K562 (cell line): Measurements from ENCODE around the gene SLCO2A1. TPM values are rescaled to one million over a fixed set of nuclear protein-coding genes. Genes with fewer than 3 reads are reported as not detected.

Experiments used
- ATAC-seq: fragments of 200-7000 bp; cut with Tn5 transposase; 3 replicates; pipeline ENCODE4 v1.9.1; 2020; ENCODE audit warnings: moderate library complexity
- BruUV-seq: library from RNA; stranded (reverse); fragments of 400-500 nt; replicated peaks from 2 replicates; lab custom pipeline; 2021; lab: Mats Ljungman, UMichigan
- CTCF ChIA-PET: fragments of 300-600 bp; formaldehyde crosslinking; extraction: SDS; loops from one replicate; lab custom pipeline; 2021; ENCODE audit warnings: low intra/inter-chr PET ratio; lab: Yijun Ruan, JAX
- POLR2A ChIA-PET: fragments of 300-600, 350-650 bp; sonication (Branson Sonifier 250); formaldehyde crosslinking; extraction: SDS; loops from one replicate; lab custom pipeline; 2021; ENCODE audit warnings: antibody characterized with exemption, inconsistent platforms; lab: Yijun Ruan, JAX
- DNase-seq, 4 experiments: peaks; one replicate each; pipeline versions ENCODE4 v3.0.0 to v3.0.0-alpha.2; 2011 to 2018; ENCODE audit warnings: low spot score in 3 of 4, mixed read lengths in 3 of 4; ENCODE audit errors: extremely low read depth in 1 of 4
- FAIRE-seq: peaks from 2 replicates; lab custom pipeline; 2011; peaks lifted over from hg19 to GRCh38; lab: Jason Lieb, UNC
- H2AFZ ChIP-seq: 2 replicates; pipeline ENCODE4 v1.6.0; 2011; ENCODE audit warnings: low read depth, low read length, control low read depth, inconsistent platforms
- H3K27ac ChIP-seq: fragments of 200-600 bp; 3 replicates; pipeline ENCODE4 v1.8.0; 2011; ENCODE audit warnings: low read depth, mild to moderate bottlenecking, control low read depth, inconsistent platforms, low read length, moderate library complexity, mixed read lengths; ENCODE audit errors: extremely low read depth
- H3K27me3 ChIP-seq, 2 experiments: fragments of 300-600 bp in 1 of 2; 2 replicates in 1 of 2; 3 replicates in 1 of 2; pipeline versions ENCODE4 v1.6.0 to v1.8.0; 2011; ENCODE audit warnings: inconsistent platforms in 2 of 2, low read length in 2 of 2, mild to moderate bottlenecking in 1 of 2, mixed read lengths in 1 of 2, moderate library complexity in 1 of 2; ENCODE audit not compliant: control insufficient read depth in 2 of 2, insufficient read depth in 2 of 2
- H3K36me3 ChIP-seq: fragments of 300-600 bp; 3 replicates; pipeline ENCODE4 v1.8.0; 2011; ENCODE audit warnings: mild to moderate bottlenecking, low read length, inconsistent platforms; ENCODE audit not compliant: control insufficient read depth, insufficient read depth
- H3K4me1 ChIP-seq, 2 experiments: fragments of 200-600 bp in 1 of 2; replicated peaks in 1 of 2; 2 replicates in 1 of 2; 3 replicates in 1 of 2; pipeline versions ENCODE4 v1.5.1 to v1.8.0; 2011; ENCODE audit warnings: inconsistent platforms in 2 of 2, low read length in 2 of 2, mild to moderate bottlenecking in 1 of 2, mixed read lengths in 1 of 2, moderate library complexity in 1 of 2; ENCODE audit not compliant: control insufficient read depth in 2 of 2, insufficient read depth in 2 of 2
- H3K4me2 ChIP-seq: 2 replicates; pipeline ENCODE4 v1.6.1; 2011; ENCODE audit warnings: low read length, control low read depth, inconsistent platforms, mixed read lengths; ENCODE audit not compliant: insufficient read depth
- H3K4me3 ChIP-seq: fragments of 200-600 bp; sonication (generic), shearing (Covaris generic); 2 replicates; pipeline ENCODE4 v1.5.1; 2016; ENCODE audit warnings: control low read depth, inconsistent platforms
- H3K79me2 ChIP-seq: fragments of 200-600 bp; 3 replicates; pipeline ENCODE4 v1.8.0; 2011; ENCODE audit warnings: low read length, inconsistent platforms; ENCODE audit not compliant: control insufficient read depth, insufficient read depth
- H3K9ac ChIP-seq, 2 experiments: 2 replicates each; pipeline versions ENCODE4 v1.6.0 to v1.6.1; 2011; ENCODE audit warnings: low read depth in 2 of 2, low read length in 2 of 2, control low read depth in 1 of 2, inconsistent platforms in 1 of 2, mild to moderate bottlenecking in 1 of 2, mixed read lengths in 1 of 2; ENCODE audit not compliant: insufficient read depth in 1 of 2
- H3K9me1 ChIP-seq: one replicate; pipeline ENCODE4 v1.6.0; 2011; ENCODE audit warnings: inconsistent platforms, mild to moderate bottlenecking, low read length, moderate library complexity; ENCODE audit not compliant: control insufficient read depth, insufficient read depth
- H3K9me3 ChIP-seq: replicated peaks from 2 replicates; pipeline ENCODE4 v1.5.1; 2011; ENCODE audit warnings: low read depth, low read length, inconsistent platforms; ENCODE audit not compliant: control insufficient read depth, insufficient read depth
- H4K20me1 ChIP-seq: replicated peaks from 2 replicates; pipeline ENCODE4 v1.6.1; 2011; ENCODE audit warnings: low read length, inconsistent platforms, mixed read lengths; ENCODE audit not compliant: control insufficient read depth, insufficient read depth
- EP400 ChIP-seq: fragments of 450-650 bp; IDR thresholded peaks from 2 replicates; pipeline ENCODE4 v1.6.1; 2017; ENCODE audit warnings: antibody characterized with exemption, mild to moderate bottlenecking, moderate library complexity
- GTF2A2 ChIP-seq: IDR thresholded peaks from 2 replicates; pipeline ENCODE4 v1.6.1; 2016; ENCODE audit warnings: mild to moderate bottlenecking, missing genetic modification characterization, missing compliant biosample characterization
- HEY1 ChIP-seq: fragments of 250-450 bp; sonication (Bioruptor Pico); IDR thresholded peaks from 2 replicates; pipeline ENCODE4 v1.5.0; 2020; ENCODE audit warnings: mild to moderate bottlenecking, moderate library complexity, borderline replicate concordance
- NUFIP1 ChIP-seq: fragments of 450-650 bp; IDR thresholded peaks from 2 replicates; pipeline ENCODE4 v1.6.1; 2018; ENCODE audit not compliant: partially characterized antibody
- RFX1 ChIP-seq: fragments of 450-650 bp; IDR thresholded peaks from 2 replicates; pipeline ENCODE4 v1.6.1; 2016; ENCODE audit warnings: mild to moderate bottlenecking, moderate library complexity
- ZC3H8 ChIP-seq: fragments of 450-650 bp; IDR thresholded peaks from 2 replicates; pipeline ENCODE4 v1.6.1; 2017
- ZEB2 ChIP-seq: fragments of 450-650 bp; IDR thresholded peaks from 2 replicates; pipeline ENCODE4 v1.6.1; 2016
- WGBS: fragments of 100-300 bp; shearing (Covaris generic); methylation state at CpG from one replicate; pipeline ENCODE4 v1.1.6; 2016; ENCODE audit warnings: low coverage, mixed read lengths; ENCODE audit not compliant: insufficient coverage; ENCODE audit errors: missing lambda C conversion rate; 5-methylcytosine and 5-hydroxymethylcytosine counted together
- in situ Hi-C: fragments of 300-500 bp; cut with MboI; formaldehyde crosslinking; loops from 4 replicates; pipeline ENCODE4 v1.15.0; 2018; ENCODE audit warnings: inconsistent platforms, mixed read lengths
- intact Hi-C: fragments of 100-400 bp; cut with micrococcal nuclease; formaldehyde crosslinking; loops from 2 replicates; pipeline ENCODE4 v1.14.2; 2022
- polyA plus RNA-seq, 8 experiments: library from polyadenylated mRNA; depleted of rRNA in 4 of 8; stranded (reverse) in 5 of 8; unstranded in 3 of 8; fragments of >200 nt; fragmentation: Nextera tagmentation in 2 of 8; fragmentation: Illumina TruSeq in 1 of 8; extraction: Ambion mirVana in 2 of 8; extraction: Trizol in 1 of 8; gene quantifications; 2 replicates each; pipeline versions ENCODE4 v1.2.1 to v1.2.3, GENCODE V29; 2011 to 2014; ENCODE audit warnings: inconsistent platforms in 1 of 8, missing spikeins in 1 of 8
- total RNA-seq, 7 experiments: library from RNA; depleted of rRNA in 6 of 7; stranded (reverse); fragments of >200 nt in 6 of 7; fragmentation: Illumina TruSeq in 2 of 7; extraction: Trizol in 2 of 7; gene quantifications; 2 replicates each; pipeline versions ENCODE4 v1.2.1 to v1.2.3, GENCODE V29; 2011 to 2021; ENCODE audit warnings: low replicate concordance in 1 of 7
- TF ChIP-seq, protein P1 (sequence below): sonication (generic); formaldehyde crosslinking; IDR thresholded peaks from 2 replicates; pipeline ENCODE4 v1.8.0; 2022; ENCODE audit warnings: missing genetic modification reagents, mild to moderate bottlenecking, borderline replicate concordance
- TF ChIP-seq, protein P2 (sequence below): fragments of 250-450 bp; sonication (Bioruptor Pico); IDR thresholded peaks from 2 replicates; pipeline ENCODE4 v1.4.0; 2020; ENCODE audit warnings: mild to moderate bottlenecking, moderate library complexity
- TF ChIP-seq, protein P3 (sequence below): fragments of 250-450 bp; sonication (Bioruptor Pico); IDR thresholded peaks from 2 replicates; pipeline ENCODE4 v1.9.0; 2021; ENCODE audit warnings: mild to moderate bottlenecking

Gene SLCO2A1
- total and polyA plus RNA-seq, 9 of the 15 experiments (the other 6 are each of a cell fraction or from before 2014, with no cell fraction given) = 0.16 to 1.0 TPM; not detected in 7

DNA sequence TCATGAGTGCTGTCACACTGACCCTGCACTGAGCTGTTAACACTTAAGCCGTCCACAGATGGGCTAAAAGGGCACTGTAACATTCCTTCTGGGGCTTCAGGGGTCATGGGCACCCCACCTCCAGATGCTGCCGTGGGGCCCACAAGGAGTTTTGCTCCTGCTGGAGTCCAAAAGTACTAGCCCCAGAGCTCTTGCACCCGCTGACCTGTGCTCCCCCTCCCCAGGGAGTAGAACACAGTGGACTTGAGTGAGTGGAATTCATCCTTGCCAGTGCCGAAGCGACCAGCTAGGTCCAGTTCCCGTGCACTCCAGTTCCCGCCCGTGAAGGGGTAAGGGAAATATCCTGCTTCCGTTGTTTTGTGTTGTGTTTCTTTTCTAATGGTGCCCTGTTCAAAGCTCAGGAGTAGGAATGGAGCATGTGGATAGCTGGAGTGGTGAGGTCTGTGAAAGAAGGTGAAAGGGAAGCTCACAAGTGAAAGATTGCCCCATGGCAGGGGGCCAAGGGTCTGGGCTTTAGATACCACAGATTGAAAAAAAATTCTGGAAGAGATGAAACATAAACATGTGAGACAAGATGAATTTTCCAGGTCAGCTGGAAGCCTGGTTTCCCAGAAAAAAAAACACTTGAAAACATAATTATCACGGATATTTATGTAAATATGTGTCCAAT is 36.6 kb downstream of the SLCO2A1 start:
- in situ Hi-C loops = no loop called here
- Histone ChIP-seq H3K9ac (no peak overlapping the region), H3K4me1 (no peaks in the 10 kb centered on the region), H3K79me2 (no peaks in the 10 kb centered on the region), H3K27ac (no peak overlapping the region), H4K20me1 (no peaks in the 10 kb centered on the region), H2AFZ (no peak overlapping the region), H3K27me3 (peaks cover 14 to 59% of the 10 kb centered on the region in 2 experiments; a peak in 4 of 5 replicates), H3K9me3 (no peaks in the 10 kb centered on the region), H3K4me2 (no peak overlapping the region), H3K9me1 (no peaks in the 10 kb centered on the region), H3K36me3 (no peaks in the 10 kb centered on the region), H3K4me3 (no peak overlapping the region)
- WGBS = 0% methylated on average over 10 of the region's 10 CpGs
- ATAC-seq = no peak
- no TSS peak for BruUV-seq
- no peak for TF ChIP-seq ZC3H8
- CTCF ChIA-PET = no interaction called here
- FAIRE-seq = no peak
- intact Hi-C loops = no loop called here
- DNase-seq = no peak
- POLR2A ChIA-PET = no interaction called here

DNA sequence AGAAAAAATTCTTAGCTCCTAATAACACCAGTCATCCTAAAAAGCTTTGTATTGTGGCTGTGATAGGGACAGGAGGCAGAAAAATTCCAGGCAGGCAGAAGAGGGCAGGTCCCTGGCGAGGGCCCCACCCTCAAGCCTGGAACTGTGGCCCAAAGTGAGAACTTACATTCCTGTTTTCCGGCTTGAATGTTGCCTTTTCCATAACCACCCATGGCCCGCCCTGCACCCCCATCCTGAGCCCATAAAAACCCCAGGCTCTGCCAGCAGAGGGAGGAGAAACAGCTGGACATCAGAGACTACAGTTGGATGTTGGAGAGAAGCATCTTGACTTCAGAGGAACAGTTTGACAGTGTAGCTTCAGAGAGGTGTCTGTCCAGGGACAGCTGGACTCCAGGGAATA is 37.3 kb downstream of the SLCO2A1 start:
- H3K4me1 ChIP-seq = no peaks in the 10 kb centered on the region
- H3K27ac ChIP-seq = no peak overlapping the region
- intact Hi-C loops = no loop called here
- no peaks in the 10 kb centered on the region for H3K79me2 ChIP-seq
- H3K9me1 ChIP-seq = no peaks in the 10 kb centered on the region
- no peaks in the 10 kb centered on the region for H3K36me3 ChIP-seq
- CTCF ChIA-PET = no interaction called here
- no peak overlapping the region for H3K9ac ChIP-seq
- no peak overlapping the region for H3K4me3 ChIP-seq
- H4K20me1 ChIP-seq = no peaks in the 10 kb centered on the region
- FAIRE-seq (no peak), ATAC-seq (no peak), DNase-seq (no peak)
- H3K9me3 ChIP-seq = no peaks in the 10 kb centered on the region
- WGBS = 0% methylated on average over 2 of the region's 3 CpGs
- BruUV-seq = no TSS peak
- POLR2A ChIA-PET = no interaction called here
- H3K4me2 ChIP-seq = no peak overlapping the region
- H2AFZ ChIP-seq = no peak overlapping the region
- in situ Hi-C loops = no loop called here
- peaks cover 14 to 52% of the 10 kb centered on the region in 2 experiments; a peak in 4 of 5 replicates for H3K27me3 ChIP-seq
- TF ChIP-seq GTF2A2 (tag) (no peak), NUFIP1 (no peak), RFX1 (no peak), HEY1 (no peak), ZEB2 (no peak), EP400 (no peak)
- TF ChIP-seq, protein P1, sequence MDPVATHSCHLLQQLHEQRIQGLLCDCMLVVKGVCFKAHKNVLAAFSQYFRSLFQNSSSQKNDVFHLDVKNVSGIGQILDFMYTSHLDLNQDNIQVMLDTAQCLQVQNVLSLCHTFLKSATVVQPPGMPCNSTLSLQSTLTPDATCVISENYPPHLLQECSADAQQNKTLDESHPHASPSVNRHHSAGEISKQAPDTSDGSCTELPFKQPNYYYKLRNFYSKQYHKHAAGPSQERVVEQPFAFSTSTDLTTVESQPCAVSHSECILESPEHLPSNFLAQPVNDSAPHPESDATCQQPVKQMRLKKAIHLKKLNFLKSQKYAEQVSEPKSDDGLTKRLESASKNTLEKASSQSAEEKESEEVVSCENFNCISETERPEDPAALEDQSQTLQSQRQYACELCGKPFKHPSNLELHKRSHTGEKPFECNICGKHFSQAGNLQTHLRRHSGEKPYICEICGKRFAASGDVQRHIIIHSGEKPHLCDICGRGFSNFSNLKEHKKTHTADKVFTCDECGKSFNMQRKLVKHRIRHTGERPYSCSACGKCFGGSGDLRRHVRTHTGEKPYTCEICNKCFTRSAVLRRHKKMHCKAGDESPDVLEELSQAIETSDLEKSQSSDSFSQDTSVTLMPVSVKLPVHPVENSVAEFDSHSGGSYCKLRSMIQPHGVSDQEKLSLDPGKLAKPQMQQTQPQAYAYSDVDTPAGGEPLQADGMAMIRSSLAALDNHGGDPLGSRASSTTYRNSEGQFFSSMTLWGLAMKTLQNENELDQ (CRISPR knock-in tag) = no peak
- TF ChIP-seq, protein P2, sequence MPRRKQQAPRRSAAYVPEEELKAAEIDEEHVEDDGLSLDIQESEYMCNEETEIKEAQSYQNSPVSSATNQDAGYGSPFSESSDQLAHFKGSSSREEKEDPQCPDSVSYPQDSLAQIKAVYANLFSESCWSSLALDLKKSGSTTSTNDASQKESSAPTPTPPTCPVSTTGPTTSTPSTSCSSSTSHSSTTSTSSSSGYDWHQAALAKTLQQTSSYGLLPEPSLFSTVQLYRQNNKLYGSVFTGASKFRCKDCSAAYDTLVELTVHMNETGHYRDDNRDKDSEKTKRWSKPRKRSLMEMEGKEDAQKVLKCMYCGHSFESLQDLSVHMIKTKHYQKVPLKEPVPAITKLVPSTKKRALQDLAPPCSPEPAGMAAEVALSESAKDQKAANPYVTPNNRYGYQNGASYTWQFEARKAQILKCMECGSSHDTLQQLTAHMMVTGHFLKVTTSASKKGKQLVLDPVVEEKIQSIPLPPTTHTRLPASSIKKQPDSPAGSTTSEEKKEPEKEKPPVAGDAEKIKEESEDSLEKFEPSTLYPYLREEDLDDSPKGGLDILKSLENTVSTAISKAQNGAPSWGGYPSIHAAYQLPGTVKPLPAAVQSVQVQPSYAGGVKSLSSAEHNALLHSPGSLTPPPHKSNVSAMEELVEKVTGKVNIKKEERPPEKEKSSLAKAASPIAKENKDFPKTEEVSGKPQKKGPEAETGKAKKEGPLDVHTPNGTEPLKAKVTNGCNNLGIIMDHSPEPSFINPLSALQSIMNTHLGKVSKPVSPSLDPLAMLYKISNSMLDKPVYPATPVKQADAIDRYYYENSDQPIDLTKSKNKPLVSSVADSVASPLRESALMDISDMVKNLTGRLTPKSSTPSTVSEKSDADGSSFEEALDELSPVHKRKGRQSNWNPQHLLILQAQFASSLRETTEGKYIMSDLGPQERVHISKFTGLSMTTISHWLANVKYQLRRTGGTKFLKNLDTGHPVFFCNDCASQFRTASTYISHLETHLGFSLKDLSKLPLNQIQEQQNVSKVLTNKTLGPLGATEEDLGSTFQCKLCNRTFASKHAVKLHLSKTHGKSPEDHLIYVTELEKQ = no peak
- TF ChIP-seq, protein P3, sequence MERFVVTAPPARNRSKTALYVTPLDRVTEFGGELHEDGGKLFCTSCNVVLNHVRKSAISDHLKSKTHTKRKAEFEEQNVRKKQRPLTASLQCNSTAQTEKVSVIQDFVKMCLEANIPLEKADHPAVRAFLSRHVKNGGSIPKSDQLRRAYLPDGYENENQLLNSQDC = no peak
